ENCODE data around the gene SMIM7.

SMIM7 gene

GRCh38 chr19:16599655-16600346, 60.1 kb downstream of the SMIM7 start:
- H3K4me3 ChIP-seq (ENCODE audit: low read depth, low read length): no peak overlapping the region
- DNase-seq (ENCODE audit: low read depth): no peak
- no peak for TF ChIP-seq CTCF (conservative IDR thresholded peaks at IDR 0.05; ENCODE audit: low read depth, low read length)

DNA sequence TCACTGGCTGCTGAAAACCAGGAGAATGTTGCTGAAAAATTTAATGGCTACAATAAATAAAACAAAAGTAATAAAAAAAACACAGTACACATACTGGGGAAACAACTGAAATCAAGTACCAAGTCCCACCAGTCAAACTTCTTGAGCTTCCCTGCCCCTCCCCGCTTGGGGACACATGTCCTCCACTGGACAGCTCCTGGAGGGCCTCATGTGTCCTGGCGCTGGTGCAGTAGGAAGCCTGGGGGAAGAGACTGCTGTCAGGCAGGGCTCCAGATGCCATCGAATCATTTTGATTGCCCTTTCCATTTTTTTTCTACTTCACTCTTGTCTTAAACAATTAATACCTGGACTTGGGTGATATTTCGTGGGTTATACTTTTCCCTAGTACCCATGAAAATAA, 61.1 kb downstream of the SMIM7 start:
- TF ChIP-seq CTCF (conservative IDR thresholded peaks at IDR 0.05; ENCODE audit: low read depth, low read length): no peak
- H3K4me3 ChIP-seq (ENCODE audit: low read depth, low read length): no peak overlapping the region
- DNase-seq (ENCODE audit: low read depth): no peak

GRCh38 chr19:16596399-16596798, 63.5 kb downstream of the SMIM7 start:
- DNase-seq (ENCODE audit: low read depth): no peak
- no peak overlapping the region for H3K4me3 ChIP-seq (ENCODE audit: low read depth, low read length)
- TF ChIP-seq CTCF (conservative IDR thresholded peaks at IDR 0.05; ENCODE audit: low read depth, low read length): no peak

Data from choroid plexus epithelial cell (primary cell).